ENCODE results near the gene EHD1.

Gene EHD1

DNA sequence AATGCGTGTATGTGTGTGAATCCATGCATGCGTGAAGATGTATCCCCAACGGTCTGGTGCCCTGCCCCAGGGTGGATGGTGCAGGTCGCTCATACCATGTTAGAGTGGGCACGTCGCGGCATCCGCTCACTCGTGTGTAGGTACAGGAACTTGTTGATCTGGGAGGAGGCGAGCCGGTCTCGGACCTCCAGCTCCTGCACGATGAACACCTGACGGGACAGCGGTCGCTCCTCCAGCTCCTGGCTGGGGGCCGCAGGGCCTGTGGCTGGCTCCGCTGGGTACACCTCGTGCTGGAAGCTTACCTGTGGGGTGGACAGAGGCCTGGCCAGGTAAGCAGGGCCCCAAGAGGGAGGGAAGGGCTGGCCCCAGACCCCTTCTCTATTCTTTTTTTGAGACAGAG is 20.1 kb upstream of the EHD1 start:
- H3K36me3 ChIP-seq (ENCODE audit: control insufficient read depth, insufficient read depth, low read length) = peaks cover 48% of the 10 kb centered on the region
- H3K27ac ChIP-seq (ENCODE audit: insufficient read depth, low read length, poor library complexity, severe bottlenecking) = no peak overlapping the region
- no peak for DNase-seq
- H3K9me3 ChIP-seq (ENCODE audit: control insufficient read depth, low read length) = no peaks in the 10 kb centered on the region
- H3K4me3 ChIP-seq (ENCODE audit: insufficient read depth, low read depth, low read length, poor library complexity, severe bottlenecking) = no peak overlapping the region
- H3K4me1 ChIP-seq (ENCODE audit: control insufficient read depth, insufficient read depth, low read length, poor library complexity, severe bottlenecking) = peaks cover 14% of the 10 kb centered on the region
- H3K27me3 ChIP-seq (replicated peaks; ENCODE audit: control insufficient read depth, insufficient read depth, low read length, poor library complexity, severe bottlenecking) = no peaks in the 10 kb centered on the region

DNA sequence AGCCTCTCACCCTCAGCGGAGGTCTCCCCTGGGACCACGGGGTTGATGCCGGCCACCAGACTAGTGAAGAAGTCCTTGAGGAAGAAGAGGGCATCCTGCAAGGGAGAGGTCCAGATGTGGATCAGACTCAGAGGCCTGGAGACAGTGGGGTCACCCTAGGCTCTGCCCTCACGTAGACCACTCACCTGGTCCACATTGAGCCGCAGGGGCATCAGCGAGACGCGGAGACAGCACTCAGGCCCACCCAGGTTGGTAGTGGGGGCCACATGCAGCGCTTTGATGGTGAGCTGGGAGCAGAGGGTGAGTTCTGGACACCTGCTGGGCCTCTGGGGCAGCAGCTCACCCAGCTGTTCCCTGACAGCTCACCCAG is 19.6 kb upstream of the EHD1 start:
- Histone ChIP-seq H3K36me3 (ENCODE audit: control insufficient read depth, insufficient read depth, low read length) (peaks cover 43% of the 10 kb centered on the region), H3K4me1 (ENCODE audit: control insufficient read depth, insufficient read depth, low read length, poor library complexity, severe bottlenecking) (peaks cover 14% of the 10 kb centered on the region), H3K9me3 (ENCODE audit: control insufficient read depth, low read length) (no peaks in the 10 kb centered on the region), H3K27ac (ENCODE audit: insufficient read depth, low read length, poor library complexity, severe bottlenecking) (no peak overlapping the region), H3K27me3 (replicated peaks; ENCODE audit: control insufficient read depth, insufficient read depth, low read length, poor library complexity, severe bottlenecking) (no peaks in the 10 kb centered on the region), H3K4me3 (ENCODE audit: insufficient read depth, low read depth, low read length, poor library complexity, severe bottlenecking) (no peak overlapping the region)
- no peak for DNase-seq

DNA sequence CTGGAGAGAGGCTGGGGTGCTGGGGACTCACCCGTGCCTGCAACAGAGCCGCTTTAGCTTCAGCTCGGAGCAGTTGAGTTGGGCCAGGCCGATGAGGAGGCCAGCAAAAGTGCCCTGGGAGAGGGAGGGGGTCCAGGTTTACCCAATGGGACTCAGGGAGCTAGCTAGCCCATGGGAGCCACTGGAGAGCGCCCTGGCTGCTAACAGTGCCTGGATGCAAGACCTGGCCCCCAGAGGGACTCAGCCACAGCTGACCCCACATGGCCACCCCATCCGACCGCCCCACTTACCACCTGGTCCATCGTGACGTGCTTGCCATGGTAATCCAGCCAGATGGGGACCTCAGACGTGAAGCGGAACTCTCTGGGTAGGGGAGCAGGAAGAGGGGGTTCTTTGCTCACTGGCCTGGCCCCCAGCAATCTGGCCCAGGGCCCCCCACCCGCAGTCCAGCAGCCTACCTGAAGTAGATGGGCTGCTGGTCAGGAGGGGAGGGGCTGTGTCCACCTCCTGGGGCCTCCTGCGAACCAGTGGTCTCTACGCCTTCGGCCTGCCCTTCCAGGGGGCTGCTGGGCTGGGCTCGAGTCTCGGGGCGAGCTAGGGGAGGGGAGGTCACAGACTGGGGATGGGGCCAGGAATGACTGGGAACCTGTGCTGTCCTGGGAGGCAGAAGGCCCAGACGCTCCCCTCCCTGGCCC is 19.1 kb upstream of the EHD1 start:
- peaks cover 40% of the 10 kb centered on the region for H3K36me3 ChIP-seq (ENCODE audit: control insufficient read depth, insufficient read depth, low read length)

DNA sequence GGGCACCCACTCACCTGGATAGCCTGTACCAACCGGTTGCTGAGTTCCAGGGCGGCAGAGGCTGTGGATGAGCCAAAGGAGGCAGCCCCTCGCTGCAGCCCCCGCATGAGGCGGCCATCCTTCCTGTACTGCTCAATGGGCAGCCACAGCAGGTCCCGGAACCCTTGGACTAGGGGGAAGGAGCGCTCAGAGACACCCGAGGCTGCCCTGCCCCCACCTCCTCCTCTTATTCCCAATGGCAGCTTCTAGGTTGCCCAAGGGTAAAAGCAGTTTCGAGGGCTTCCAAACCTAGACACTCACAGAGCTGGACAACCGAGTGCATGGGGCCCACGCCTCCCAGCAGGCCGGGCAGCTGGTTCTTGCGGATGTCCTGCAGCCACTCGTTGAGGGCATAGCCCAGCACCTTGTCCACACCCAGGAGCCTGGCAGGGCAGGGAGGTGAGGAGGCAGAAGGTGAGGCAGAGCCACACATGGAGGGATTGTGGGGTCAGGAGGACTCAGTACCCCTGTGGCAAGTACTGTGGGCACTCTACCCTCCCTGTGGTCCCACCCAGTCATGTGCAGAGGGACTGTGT is 18.1 kb upstream of the EHD1 start:
- no peak overlapping the region for H3K4me3 ChIP-seq (ENCODE audit: insufficient read depth, low read depth, low read length, poor library complexity, severe bottlenecking)
- no peak for DNase-seq
- H3K36me3 ChIP-seq (ENCODE audit: control insufficient read depth, insufficient read depth, low read length) = peaks cover 34% of the 10 kb centered on the region
- no peaks in the 10 kb centered on the region for H3K9me3 ChIP-seq (ENCODE audit: control insufficient read depth, low read length)
- no peak overlapping the region for H3K27ac ChIP-seq (ENCODE audit: insufficient read depth, low read length, poor library complexity, severe bottlenecking)
- peaks cover 14% of the 10 kb centered on the region for H3K4me1 ChIP-seq (ENCODE audit: control insufficient read depth, insufficient read depth, low read length, poor library complexity, severe bottlenecking)
- H3K27me3 ChIP-seq (replicated peaks; ENCODE audit: control insufficient read depth, insufficient read depth, low read length, poor library complexity, severe bottlenecking) = no peaks in the 10 kb centered on the region

More for the DNA sequence above, 19.1 kb upstream of the EHD1 start:
- no peak for DNase-seq
- Histone ChIP-seq H3K27ac (ENCODE audit: insufficient read depth, low read length, poor library complexity, severe bottlenecking) (no peak overlapping the region), H3K27me3 (replicated peaks; ENCODE audit: control insufficient read depth, insufficient read depth, low read length, poor library complexity, severe bottlenecking) (no peaks in the 10 kb centered on the region), H3K9me3 (ENCODE audit: control insufficient read depth, low read length) (no peaks in the 10 kb centered on the region), H3K4me1 (ENCODE audit: control insufficient read depth, insufficient read depth, low read length, poor library complexity, severe bottlenecking) (peaks cover 14% of the 10 kb centered on the region), H3K4me3 (ENCODE audit: insufficient read depth, low read depth, low read length, poor library complexity, severe bottlenecking) (no peak overlapping the region)

DNA sequence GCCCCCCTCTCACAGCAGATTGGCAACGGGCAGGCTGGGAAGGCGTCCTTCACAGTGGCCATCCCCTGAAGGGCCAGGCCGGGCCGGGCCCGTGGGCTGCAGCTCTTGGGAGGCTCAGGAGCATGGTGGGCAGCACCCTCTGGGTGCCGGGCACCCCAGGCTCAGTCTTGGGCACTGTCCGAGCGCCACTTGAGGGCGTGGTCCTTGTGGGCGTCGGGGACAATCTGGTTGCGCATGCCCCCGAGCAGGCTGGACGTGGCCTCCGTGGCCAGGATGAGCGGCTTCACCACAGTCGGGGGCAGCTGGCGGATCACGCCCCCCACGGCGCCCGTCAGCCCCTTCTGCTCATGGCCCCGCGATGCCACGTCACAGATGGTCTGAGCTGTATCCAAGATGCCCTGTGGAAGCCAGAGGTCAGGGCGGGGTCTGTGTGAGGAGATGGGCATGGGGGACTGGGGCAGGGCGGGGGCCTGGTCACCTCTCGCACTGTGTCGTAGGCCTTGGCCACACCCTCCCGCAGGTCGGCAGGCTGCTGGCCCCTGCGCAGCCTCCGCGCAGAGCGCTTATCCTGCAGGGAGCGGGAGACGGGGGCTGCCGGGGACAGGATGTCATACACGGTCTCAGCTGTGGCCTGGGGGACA is 16.5 kb upstream of the EHD1 start:
- H3K9me3 ChIP-seq (ENCODE audit: control insufficient read depth, low read length) = no peaks in the 10 kb centered on the region
- H3K36me3 ChIP-seq (ENCODE audit: control insufficient read depth, insufficient read depth, low read length) = peaks cover 30% of the 10 kb centered on the region
- no peak for DNase-seq
- no peak overlapping the region for H3K27ac ChIP-seq (ENCODE audit: insufficient read depth, low read length, poor library complexity, severe bottlenecking)
- no peaks in the 10 kb centered on the region for H3K27me3 ChIP-seq (replicated peaks; ENCODE audit: control insufficient read depth, insufficient read depth, low read length, poor library complexity, severe bottlenecking)
- no peak overlapping the region for H3K4me3 ChIP-seq (ENCODE audit: insufficient read depth, low read depth, low read length, poor library complexity, severe bottlenecking)
- H3K4me1 ChIP-seq (ENCODE audit: control insufficient read depth, insufficient read depth, low read length, poor library complexity, severe bottlenecking) = peaks cover 5% of the 10 kb centered on the region

DNA sequence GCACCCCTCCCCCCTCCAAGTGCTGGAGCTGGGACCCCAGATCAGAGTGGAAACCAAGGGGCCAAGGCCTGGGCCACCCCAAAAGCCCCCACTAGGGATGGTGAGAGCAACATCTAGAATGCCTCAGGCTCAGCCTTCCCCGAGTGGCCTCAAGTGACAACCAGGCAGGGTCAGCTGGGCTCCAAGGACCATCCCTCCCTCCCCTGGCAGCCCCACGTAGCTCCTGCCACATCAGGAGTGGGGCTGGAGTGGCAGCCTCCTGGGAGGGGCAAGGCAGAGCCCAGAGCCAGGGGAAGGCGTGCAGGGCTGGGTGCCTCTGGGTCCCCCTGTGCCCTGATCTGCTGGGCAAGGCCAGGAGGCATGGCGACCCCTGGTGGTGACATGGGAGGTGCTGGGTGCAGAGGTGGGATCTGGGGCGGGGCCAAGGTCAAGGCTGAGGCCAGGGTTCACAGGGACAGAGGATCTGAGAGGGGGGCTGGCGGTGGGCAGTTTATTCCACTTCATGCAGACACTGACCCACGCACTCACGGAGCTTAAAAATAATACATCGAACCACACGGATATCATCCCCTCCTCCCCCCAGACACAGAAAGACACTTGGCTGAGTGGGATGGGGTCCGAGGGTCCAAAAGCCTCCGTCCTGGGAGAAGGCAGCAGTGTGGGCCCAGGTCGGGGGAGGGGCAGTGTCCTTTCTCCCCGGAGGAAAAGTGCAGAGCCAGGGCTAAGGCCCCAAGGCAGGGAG is 15.8 kb upstream of the EHD1 start:
- H3K4me1 ChIP-seq (ENCODE audit: control insufficient read depth, insufficient read depth, low read length, poor library complexity, severe bottlenecking) = no peaks in the 10 kb centered on the region
- no peaks in the 10 kb centered on the region for H3K9me3 ChIP-seq (ENCODE audit: control insufficient read depth, low read length)
- H3K27ac ChIP-seq (ENCODE audit: insufficient read depth, low read length, poor library complexity, severe bottlenecking) = no peak overlapping the region
- peaks cover 30% of the 10 kb centered on the region for H3K36me3 ChIP-seq (ENCODE audit: control insufficient read depth, insufficient read depth, low read length)
- no peaks in the 10 kb centered on the region for H3K27me3 ChIP-seq (replicated peaks; ENCODE audit: control insufficient read depth, insufficient read depth, low read length, poor library complexity, severe bottlenecking)
- H3K4me3 ChIP-seq (ENCODE audit: insufficient read depth, low read depth, low read length, poor library complexity, severe bottlenecking) = no peak overlapping the region
- DNase-seq = peak; percentile 71 to 83 (median 81)

DNA sequence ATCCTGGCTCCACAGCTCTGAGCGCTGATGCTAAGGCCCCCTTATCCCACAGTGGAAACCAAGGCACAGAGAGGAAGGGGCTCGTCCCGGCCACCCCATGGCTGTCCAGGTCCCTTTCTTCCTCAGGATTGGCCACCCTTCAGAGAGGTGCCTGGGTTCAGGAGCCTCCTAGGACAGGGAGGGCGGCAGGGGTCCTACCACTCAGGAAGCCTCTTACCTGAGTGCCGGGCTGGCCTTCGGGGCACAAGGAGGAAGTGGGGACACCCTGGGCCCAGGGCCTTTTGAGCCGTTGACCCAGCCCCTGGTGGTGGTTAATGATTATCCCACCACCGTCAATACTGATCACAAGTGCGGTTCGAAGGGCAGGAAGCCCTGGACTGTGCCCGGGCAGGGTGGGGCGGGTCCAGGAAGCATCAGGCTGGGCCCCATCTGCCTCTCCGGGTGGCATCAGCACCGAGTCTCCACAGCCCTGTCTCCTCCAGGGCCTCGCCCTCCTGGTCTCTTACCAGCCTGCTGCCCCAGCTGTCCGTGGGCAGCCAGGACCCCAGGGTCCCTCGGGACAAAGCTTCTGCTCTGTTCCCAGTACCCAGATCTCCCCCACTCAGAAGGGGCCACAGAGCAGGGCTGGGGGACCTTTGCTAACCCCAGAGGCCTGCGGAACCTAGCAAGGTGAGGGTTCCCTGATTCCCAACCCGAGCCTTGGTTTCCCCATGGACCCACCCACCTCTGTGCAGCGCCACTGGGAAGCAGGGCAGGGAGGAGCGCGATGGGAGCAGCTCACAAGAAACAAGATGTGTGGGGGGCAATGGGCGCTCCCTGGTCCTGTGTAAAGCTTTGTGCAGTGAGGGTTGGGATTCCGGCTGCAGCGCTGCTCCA is 15.0 kb upstream of the EHD1 start:
- H3K4me1 ChIP-seq (ENCODE audit: control insufficient read depth, insufficient read depth, low read length, poor library complexity, severe bottlenecking) = peaks cover under 1% of the 10 kb centered on the region
- no peak for DNase-seq
- no peak overlapping the region for H3K27ac ChIP-seq (ENCODE audit: insufficient read depth, low read length, poor library complexity, severe bottlenecking)
- no peaks in the 10 kb centered on the region for H3K27me3 ChIP-seq (replicated peaks; ENCODE audit: control insufficient read depth, insufficient read depth, low read length, poor library complexity, severe bottlenecking)
- H3K36me3 ChIP-seq (ENCODE audit: control insufficient read depth, insufficient read depth, low read length) = peaks cover 26% of the 10 kb centered on the region
- no peaks in the 10 kb centered on the region for H3K9me3 ChIP-seq (ENCODE audit: control insufficient read depth, low read length)
- H3K4me3 ChIP-seq (ENCODE audit: insufficient read depth, low read depth, low read length, poor library complexity, severe bottlenecking) = no peak overlapping the region

DNA sequence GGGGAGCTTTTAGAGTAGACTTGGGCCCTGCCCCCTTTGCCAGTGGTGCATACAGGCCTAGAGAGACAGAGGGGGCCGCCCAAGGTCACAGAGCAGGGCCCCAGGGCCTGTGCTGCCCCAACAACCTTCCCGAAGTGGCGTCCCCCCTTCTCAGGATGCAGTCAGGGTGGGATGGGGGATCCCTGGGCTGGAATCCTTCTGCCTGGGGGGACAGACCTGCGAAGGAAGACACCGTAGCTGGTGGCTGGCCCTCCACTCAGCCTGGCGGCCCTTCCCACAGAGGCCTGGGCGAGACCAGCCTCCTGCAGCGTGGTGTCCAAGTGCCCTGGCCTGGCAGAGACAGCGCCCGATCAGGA is 14.4 kb upstream of the EHD1 start:
- Histone ChIP-seq H3K36me3 (ENCODE audit: control insufficient read depth, insufficient read depth, low read length) (peaks cover 20% of the 10 kb centered on the region), H3K4me3 (ENCODE audit: insufficient read depth, low read depth, low read length, poor library complexity, severe bottlenecking) (no peak overlapping the region), H3K27me3 (replicated peaks; ENCODE audit: control insufficient read depth, insufficient read depth, low read length, poor library complexity, severe bottlenecking) (no peaks in the 10 kb centered on the region), H3K27ac (ENCODE audit: insufficient read depth, low read length, poor library complexity, severe bottlenecking) (no peak overlapping the region), H3K9me3 (ENCODE audit: control insufficient read depth, low read length) (no peaks in the 10 kb centered on the region), H3K4me1 (ENCODE audit: control insufficient read depth, insufficient read depth, low read length, poor library complexity, severe bottlenecking) (peaks cover 5% of the 10 kb centered on the region)
- DNase-seq = no peak

DNA sequence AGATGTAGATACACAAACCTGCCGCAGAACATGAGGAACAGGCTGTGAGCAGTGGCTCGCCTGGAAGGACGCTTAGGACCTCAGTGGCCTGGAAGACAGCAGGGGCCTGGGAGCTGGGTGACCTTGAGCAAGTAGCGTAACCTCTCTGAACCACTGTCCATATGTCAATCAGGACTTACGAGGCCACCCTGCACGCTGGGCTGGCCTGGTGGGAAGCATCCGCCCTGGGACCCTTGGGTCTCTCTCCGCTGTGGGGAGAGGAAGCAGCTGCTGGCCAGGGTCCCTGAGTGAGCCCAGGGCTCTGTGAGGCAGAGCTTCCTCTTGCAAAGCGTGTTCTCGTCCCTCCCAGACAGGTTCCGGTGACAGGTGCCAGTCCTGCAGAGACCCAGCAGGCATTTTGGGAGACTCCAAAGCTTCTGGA is 14.0 kb upstream of the EHD1 start:
- no peak for DNase-seq
- Histone ChIP-seq H3K4me1 (ENCODE audit: control insufficient read depth, insufficient read depth, low read length, poor library complexity, severe bottlenecking) (peaks cover 9% of the 10 kb centered on the region), H3K27me3 (replicated peaks; ENCODE audit: control insufficient read depth, insufficient read depth, low read length, poor library complexity, severe bottlenecking) (no peaks in the 10 kb centered on the region), H3K36me3 (ENCODE audit: control insufficient read depth, insufficient read depth, low read length) (peaks cover 16% of the 10 kb centered on the region), H3K4me3 (ENCODE audit: insufficient read depth, low read depth, low read length, poor library complexity, severe bottlenecking) (no peak overlapping the region), H3K9me3 (ENCODE audit: control insufficient read depth, low read length) (no peaks in the 10 kb centered on the region), H3K27ac (ENCODE audit: insufficient read depth, low read length, poor library complexity, severe bottlenecking) (no peak overlapping the region)

Data from effector memory CD4-positive, alpha-beta T cell (primary cell).